Calu3 (cell line): ENCODE results near the gene SSBP3. TPM values are rescaled to one million over a fixed set of nuclear protein-coding genes. Genes with fewer than 3 reads are reported as not detected.

Experiments used
- BruUV-seq: library from RNA; stranded (reverse); fragments of 400-500 nt; replicated peaks from 2 replicates; lab custom pipeline; 2021; lab: Mats Ljungman, UMichigan
- CTCF ChIA-PET: fragments of 300-600 bp; sonication (Branson Sonifier 250); formaldehyde crosslinking; loops from one replicate; lab custom pipeline; 2022; ENCODE audit warnings: antibody characterized with exemption; lab: Charles Lee
- DNase-seq: peaks from one replicate; pipeline ENCODE4 v3.0.0; 2022
- H3K27ac Mint-ChIP-seq: one replicate; pipeline ENCODE4 v1.8.0; 2022; ENCODE audit warnings: mixed read lengths; ENCODE audit not compliant: unreplicated experiment
- H3K27me3 Mint-ChIP-seq: one replicate; pipeline ENCODE4 v1.8.0; 2022; ENCODE audit warnings: mixed read lengths; ENCODE audit not compliant: unreplicated experiment
- H3K36me3 Mint-ChIP-seq: one replicate; pipeline ENCODE4 v1.8.0; 2022; ENCODE audit warnings: mild to moderate bottlenecking, moderate library complexity, mixed read lengths; ENCODE audit not compliant: insufficient read depth, unreplicated experiment
- H3K4me1 Mint-ChIP-seq: one replicate; pipeline ENCODE4 v1.8.0; 2022; ENCODE audit warnings: mild to moderate bottlenecking, low read depth, mixed read lengths; ENCODE audit not compliant: unreplicated experiment
- H3K4me3 Mint-ChIP-seq: one replicate; pipeline ENCODE4 v1.8.0; 2022; ENCODE audit warnings: mild to moderate bottlenecking, low read depth, moderate library complexity, mixed read lengths; ENCODE audit not compliant: unreplicated experiment
- H3K9me3 Mint-ChIP-seq: one replicate; pipeline ENCODE4 v1.8.0; 2022; ENCODE audit warnings: low read depth, mixed read lengths; ENCODE audit not compliant: unreplicated experiment
- intact Hi-C: fragments of 100-400 bp; cut with micrococcal nuclease; formaldehyde crosslinking; loops from one replicate; pipeline ENCODE4 v1.10.0; 2022; ENCODE audit not compliant: unreplicated experiment
- total RNA-seq: library from RNA; stranded (reverse); gene quantifications from 2 replicates; pipeline ENCODE4 v1.2.3, GENCODE V29; 2022
- TF ChIP-seq, protein P1 (sequence below): fragments of 200-600 bp; IDR thresholded peaks from one replicate; pipeline ENCODE4 v1.8.0; 2022; ENCODE audit warnings: antibody characterized with exemption; ENCODE audit not compliant: unreplicated experiment

Gene SSBP3
- total RNA-seq, 1 experiment from 2014 or later, result 16.6 TPM

DNA sequence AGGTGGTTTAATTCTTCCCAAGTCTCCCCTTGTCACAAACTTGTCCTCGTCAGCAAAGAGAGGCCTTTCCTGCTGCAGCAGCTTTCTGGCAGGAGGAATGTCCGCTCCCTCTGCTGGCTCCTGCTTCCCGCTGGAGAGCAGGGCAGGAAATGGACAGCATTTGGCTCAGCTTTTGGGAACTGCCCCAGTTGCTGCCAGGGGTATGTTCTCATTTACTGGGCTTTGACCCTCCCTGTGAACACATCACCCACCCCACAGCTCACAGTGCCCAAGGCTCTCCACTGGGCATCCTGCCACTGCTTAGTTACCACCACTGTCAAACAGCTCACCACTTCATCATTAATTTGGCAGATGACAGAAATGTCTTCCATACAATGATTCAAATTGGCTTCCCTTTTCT is 130.8 kb downstream of the SSBP3 start:
- Mint-ChIP-seq H3K27me3 (no peaks in the 10 kb centered on the region), H3K4me1 (peaks cover 19% of the 10 kb centered on the region), H3K27ac (no peak overlapping the region), H3K9me3 (no peaks in the 10 kb centered on the region), H3K36me3 (no peaks in the 10 kb centered on the region), H3K4me3 (no peak overlapping the region)
- no TSS peak for BruUV-seq
- TF ChIP-seq, protein P1, sequence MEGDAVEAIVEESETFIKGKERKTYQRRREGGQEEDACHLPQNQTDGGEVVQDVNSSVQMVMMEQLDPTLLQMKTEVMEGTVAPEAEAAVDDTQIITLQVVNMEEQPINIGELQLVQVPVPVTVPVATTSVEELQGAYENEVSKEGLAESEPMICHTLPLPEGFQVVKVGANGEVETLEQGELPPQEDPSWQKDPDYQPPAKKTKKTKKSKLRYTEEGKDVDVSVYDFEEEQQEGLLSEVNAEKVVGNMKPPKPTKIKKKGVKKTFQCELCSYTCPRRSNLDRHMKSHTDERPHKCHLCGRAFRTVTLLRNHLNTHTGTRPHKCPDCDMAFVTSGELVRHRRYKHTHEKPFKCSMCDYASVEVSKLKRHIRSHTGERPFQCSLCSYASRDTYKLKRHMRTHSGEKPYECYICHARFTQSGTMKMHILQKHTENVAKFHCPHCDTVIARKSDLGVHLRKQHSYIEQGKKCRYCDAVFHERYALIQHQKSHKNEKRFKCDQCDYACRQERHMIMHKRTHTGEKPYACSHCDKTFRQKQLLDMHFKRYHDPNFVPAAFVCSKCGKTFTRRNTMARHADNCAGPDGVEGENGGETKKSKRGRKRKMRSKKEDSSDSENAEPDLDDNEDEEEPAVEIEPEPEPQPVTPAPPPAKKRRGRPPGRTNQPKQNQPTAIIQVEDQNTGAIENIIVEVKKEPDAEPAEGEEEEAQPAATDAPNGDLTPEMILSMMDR, result no peak
- DNase-seq, result no peak
- CTCF ChIA-PET, result no interaction called here
- intact Hi-C loops, result no loop called here

DNA sequence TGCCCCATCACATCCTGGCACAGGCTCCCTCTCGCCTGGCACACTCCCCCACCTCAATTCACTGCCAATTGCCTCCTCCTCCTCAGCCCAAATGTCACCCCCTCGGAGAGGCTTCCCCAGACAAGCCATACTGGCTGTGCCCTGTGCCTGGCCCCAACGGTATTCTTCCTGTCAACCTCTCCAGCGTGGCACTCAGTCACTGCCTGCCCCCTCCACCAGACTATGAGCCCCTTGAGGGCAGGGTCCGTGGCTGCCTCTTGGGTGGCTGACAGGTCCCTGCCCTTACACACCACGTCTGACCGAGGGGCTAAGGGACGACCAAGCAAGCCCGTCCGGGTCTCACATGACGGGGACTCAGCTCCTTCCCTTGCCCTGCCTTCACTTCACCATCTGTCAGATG is 131.3 kb downstream of the SSBP3 start:
- intact Hi-C loops, result loop anchor here (1.0 kb wide), 1 partner anchor 214 kb away; no protein-coding TSS in a partner anchor
- CTCF ChIA-PET, result no interaction called here
- TF ChIP-seq, protein P1, result no peak
- Mint-ChIP-seq H3K27me3 (no peaks in the 10 kb centered on the region), H3K9me3 (no peaks in the 10 kb centered on the region), H3K4me3 (no peak overlapping the region), H3K36me3 (no peaks in the 10 kb centered on the region), H3K27ac (no peak overlapping the region), H3K4me1 (peaks cover 14% of the 10 kb centered on the region)
- no TSS peak for BruUV-seq
- no peak for DNase-seq

DNA sequence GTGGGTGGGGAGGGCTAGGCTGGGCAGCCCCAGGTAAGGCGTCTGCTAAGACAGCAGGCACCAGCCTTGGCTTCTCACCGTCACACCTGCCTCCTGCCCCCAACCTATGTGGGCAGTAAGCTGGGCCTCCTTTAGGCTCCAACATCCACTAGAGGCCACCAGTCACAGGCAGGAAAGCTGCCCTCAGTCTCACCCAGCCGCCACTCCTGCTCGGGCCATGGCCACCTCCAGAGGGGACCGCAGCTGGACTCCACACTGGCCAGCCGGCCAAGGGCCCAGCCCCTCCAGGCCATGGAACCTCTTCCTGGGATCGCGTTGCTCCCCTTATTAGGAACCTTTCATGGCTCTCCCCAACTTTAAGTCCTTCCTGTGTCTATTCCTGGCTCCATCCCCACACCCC is 131.7 kb downstream of the SSBP3 start:
- Mint-ChIP-seq H3K36me3 (no peaks in the 10 kb centered on the region), H3K4me3 (no peak overlapping the region), H3K9me3 (no peaks in the 10 kb centered on the region), H3K4me1 (peaks cover 11% of the 10 kb centered on the region), H3K27ac (no peak overlapping the region), H3K27me3 (no peaks in the 10 kb centered on the region)
- TF ChIP-seq, protein P1, result no peak
- BruUV-seq, result no TSS peak
- DNase-seq, result peak; percentile 32
- CTCF ChIA-PET, result interaction anchor here (0.5 to 1.5 kb wide), 2 partner anchors 24 to 39 kb away, joined by 3 to 4 read pairs; no protein-coding TSS in a partner anchor
- intact Hi-C loops, result loop anchor here (1.0 kb wide), 1 partner anchor 215 kb away; no protein-coding TSS in a partner anchor

DNA sequence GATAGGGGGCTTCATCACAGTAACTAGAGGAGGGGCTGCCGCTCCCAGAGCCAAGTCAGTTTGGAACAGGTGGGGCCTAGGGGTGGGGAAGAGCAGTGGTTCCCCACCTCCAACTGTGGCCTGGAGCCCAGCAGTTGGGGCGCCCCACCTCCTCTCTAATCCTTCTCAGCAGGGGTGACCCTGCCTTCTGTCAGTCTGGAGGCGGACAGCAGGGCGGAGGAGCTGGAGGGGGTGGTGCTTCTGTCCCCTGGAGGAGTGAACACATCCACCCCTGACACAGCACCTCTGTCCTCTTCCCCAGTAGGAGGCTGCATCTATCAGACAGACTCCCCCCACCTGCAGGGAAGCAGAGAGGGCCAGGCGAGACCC is 132.4 kb downstream of the SSBP3 start:
- no TSS peak for BruUV-seq
- TF ChIP-seq, protein P1, result no peak
- no peaks in the 10 kb centered on the region for H3K27me3 Mint-ChIP-seq
- H3K4me3 Mint-ChIP-seq, result peak overlapping the region; percentile 52
- intact Hi-C loops, result loop anchor here (1.0 kb wide), 1 partner anchor 216 kb away; no protein-coding TSS in a partner anchor
- H3K9me3 Mint-ChIP-seq, result no peaks in the 10 kb centered on the region
- peaks cover 11% of the 10 kb centered on the region for H3K4me1 Mint-ChIP-seq
- H3K36me3 Mint-ChIP-seq, result no peaks in the 10 kb centered on the region
- no peak for DNase-seq
- CTCF ChIA-PET, result interaction anchor here (1.3 to 1.5 kb wide), 4 partner anchors 24 to 216 kb away, joined by 3 to 14 read pairs (median 4); no protein-coding TSS in a partner anchor
- H3K27ac Mint-ChIP-seq, result no peak overlapping the region
